ENCODE results near the gene AGAP9.
"Not testable (repeated sequence)": the region's sequence is repeated elsewhere in the genome, so short reads cannot be mapped to it uniquely, and the experiment has no call there.

Gene AGAP9

GRCh38 chr10:47456079-47456785 lies 67.2 kb downstream of the AGAP9 start:
- no peak for DNase-seq

- DNase-seq = not testable (repeated sequence)
These were observed 67.9 kb downstream of the AGAP9 start for GRCh38 chr10:47455350-47456078.

- no peak for DNase-seq
These were observed 68.7 kb downstream of the AGAP9 start for GRCh38 chr10:47454780-47455058.

- no peak for DNase-seq
These were observed 69.2 kb downstream of the AGAP9 start for GRCh38 chr10:47454008-47454779.

GRCh38 chr10:47453141-47454007 lies 70.1 kb downstream of the AGAP9 start:
- DNase-seq = no peak

- peak; percentile 51 for DNase-seq
These were observed 70.8 kb downstream of the AGAP9 start for GRCh38 chr10:47452495-47453140.

GRCh38 chr10:47451998-47452494 lies 71.4 kb downstream of the AGAP9 start:
- no peak for DNase-seq
